Activated naive CD8-positive, alpha-beta T cell (primary cell): Measurements from ENCODE around the gene NUP93.
A peak's percentile ranks its signal among the peaks of the same experiment; 100 is the strongest.
"Not testable (repeated sequence)": the region's sequence is repeated elsewhere in the genome, so short reads cannot be mapped to it uniquely, and the experiment has no call there.

ENCODE experiments used
- H3K27ac Mint-ChIP-seq: one replicate; pipeline ENCODE4 v1.8.0; 2021; ENCODE audit warnings: mixed read lengths
- H3K27me3 Mint-ChIP-seq: one replicate; pipeline ENCODE4 v1.8.0; 2021; ENCODE audit warnings: mixed read lengths
- H3K36me3 Mint-ChIP-seq: one replicate; pipeline ENCODE4 v1.8.0; 2021; ENCODE audit warnings: mixed read lengths
- H3K4me1 Mint-ChIP-seq: one replicate; pipeline ENCODE4 v1.8.0; 2021; ENCODE audit warnings: low read depth, mixed read lengths
- H3K4me3 Mint-ChIP-seq: one replicate; pipeline ENCODE4 v1.8.0; 2021; ENCODE audit warnings: mild to moderate bottlenecking, mixed read lengths
- H3K9me3 Mint-ChIP-seq: one replicate; pipeline ENCODE4 v1.8.0; 2021; ENCODE audit warnings: low read depth, mixed read lengths

Gene NUP93

DNA sequence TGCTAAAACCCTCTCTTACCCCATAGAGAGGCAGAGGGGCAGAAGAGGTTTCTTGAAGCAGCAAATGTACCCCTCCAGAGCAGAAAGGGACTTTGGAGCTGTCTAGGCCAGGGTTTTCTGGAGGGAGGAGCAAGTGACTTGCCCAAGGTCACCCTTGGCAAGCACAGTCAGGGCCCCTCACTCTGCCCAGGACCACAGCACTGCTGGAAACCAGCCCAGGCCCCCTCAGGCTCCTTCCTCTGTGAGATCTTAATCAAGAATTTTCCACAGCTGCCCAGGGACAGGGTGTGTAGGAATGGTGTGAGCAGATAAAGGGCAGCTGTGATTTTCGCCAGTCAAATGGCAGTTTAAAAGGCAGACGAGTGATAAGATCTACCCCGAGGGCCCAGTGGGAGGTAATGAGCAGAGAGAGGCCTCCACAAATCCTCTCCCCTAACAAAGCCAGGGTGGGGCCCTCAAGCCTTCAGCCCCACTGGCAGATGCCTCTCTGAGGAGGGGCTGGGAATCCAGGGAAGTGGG lies 131.2 kb downstream of the NUP93 start:
- peak overlapping the region; percentile 34 for H3K27ac Mint-ChIP-seq
- H3K27me3 Mint-ChIP-seq = no peaks in the 10 kb centered on the region
- H3K4me3 Mint-ChIP-seq = peak overlapping the region; percentile 12
- no peaks in the 10 kb centered on the region for H3K9me3 Mint-ChIP-seq
- peaks cover 24% of the 10 kb centered on the region for H3K4me1 Mint-ChIP-seq
- H3K36me3 Mint-ChIP-seq = no peaks in the 10 kb centered on the region

DNA sequence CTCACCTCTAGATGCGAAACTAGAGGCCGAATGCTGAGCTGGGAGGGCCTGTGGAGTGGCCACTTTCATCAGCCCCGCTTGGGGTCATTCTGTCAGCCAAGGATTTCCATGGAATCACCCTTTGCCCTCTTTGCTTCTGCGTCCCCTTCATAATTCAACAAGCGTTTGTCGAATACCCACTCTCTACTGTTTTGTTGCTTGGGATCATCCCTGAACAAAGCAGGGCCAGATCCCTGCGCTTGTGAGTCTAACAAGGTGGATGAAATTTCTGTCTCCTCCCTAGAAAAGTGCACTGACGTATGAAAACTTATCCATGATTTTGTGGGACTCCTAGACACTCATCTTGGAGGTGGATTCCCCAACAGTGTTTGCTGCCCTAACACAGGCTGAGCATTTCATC lies 131.8 kb downstream of the NUP93 start:
- H3K4me1 Mint-ChIP-seq = peaks cover 24% of the 10 kb centered on the region
- H3K27me3 Mint-ChIP-seq = no peaks in the 10 kb centered on the region
- H3K4me3 Mint-ChIP-seq = no peak overlapping the region
- no peaks in the 10 kb centered on the region for H3K9me3 Mint-ChIP-seq
- no peak overlapping the region for H3K27ac Mint-ChIP-seq
- H3K36me3 Mint-ChIP-seq = no peaks in the 10 kb centered on the region

DNA sequence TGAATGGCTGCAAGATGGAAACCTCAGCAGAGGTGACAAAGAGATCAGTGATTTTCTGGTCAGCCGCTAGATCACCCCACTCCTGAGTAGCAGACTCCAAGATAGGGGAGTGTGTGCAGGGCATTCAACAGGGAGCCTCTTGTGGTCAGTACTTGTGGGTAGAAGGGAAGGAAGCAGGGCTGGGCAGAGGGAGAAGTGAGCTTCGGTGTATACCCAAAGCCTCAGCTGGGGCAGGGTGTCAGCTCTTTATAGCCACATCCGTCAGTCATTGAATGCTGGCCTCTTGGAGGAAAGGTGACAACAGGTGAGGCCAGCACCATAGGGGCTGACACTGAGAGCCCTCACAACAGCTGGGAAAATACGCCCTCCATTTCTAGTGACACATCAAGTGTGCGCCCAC lies 132.8 kb downstream of the NUP93 start:
- Mint-ChIP-seq H3K9me3 (no peaks in the 10 kb centered on the region), H3K27ac (peak overlapping the region; percentile 41), H3K36me3 (no peaks in the 10 kb centered on the region), H3K4me3 (no peak overlapping the region), H3K27me3 (no peaks in the 10 kb centered on the region), H3K4me1 (peaks cover 26% of the 10 kb centered on the region)

DNA sequence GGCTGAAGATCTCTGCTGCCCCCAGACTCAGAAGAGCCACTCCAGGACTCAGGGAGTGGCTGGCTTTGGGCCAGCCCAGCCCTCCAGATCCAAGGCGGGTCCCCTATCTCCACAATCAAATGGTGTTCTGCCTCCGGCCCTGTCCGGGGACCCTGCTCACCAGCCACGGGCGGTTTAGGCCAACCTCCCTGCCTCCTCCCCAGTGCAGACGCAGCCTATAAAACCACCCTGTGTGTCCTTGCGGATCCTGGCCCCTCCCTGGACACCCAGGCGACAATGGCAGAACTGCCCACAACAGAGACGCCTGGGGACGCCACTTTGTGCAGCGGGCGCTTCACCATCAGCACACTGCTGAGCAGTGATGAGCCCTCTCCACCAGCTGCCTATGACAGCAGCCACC lies 135.0 kb downstream of the NUP93 start, which contains the start of gene SLC12A3:
Gene SLC12A3, plus strand, starts transcription at position 248 of the 400 bp plus-strand sequence. Its CDS starts 29 bp downstream, at position 277.
- Mint-ChIP-seq H3K9me3 (no peaks in the 10 kb centered on the region), H3K36me3 (no peaks in the 10 kb centered on the region), H3K27me3 (no peaks in the 10 kb centered on the region), H3K27ac (no peak within 1 kb of the TSS), H3K4me1 (peaks cover 20% of the 10 kb centered on the region), H3K4me3 (no peak within 1 kb of the TSS)

DNA sequence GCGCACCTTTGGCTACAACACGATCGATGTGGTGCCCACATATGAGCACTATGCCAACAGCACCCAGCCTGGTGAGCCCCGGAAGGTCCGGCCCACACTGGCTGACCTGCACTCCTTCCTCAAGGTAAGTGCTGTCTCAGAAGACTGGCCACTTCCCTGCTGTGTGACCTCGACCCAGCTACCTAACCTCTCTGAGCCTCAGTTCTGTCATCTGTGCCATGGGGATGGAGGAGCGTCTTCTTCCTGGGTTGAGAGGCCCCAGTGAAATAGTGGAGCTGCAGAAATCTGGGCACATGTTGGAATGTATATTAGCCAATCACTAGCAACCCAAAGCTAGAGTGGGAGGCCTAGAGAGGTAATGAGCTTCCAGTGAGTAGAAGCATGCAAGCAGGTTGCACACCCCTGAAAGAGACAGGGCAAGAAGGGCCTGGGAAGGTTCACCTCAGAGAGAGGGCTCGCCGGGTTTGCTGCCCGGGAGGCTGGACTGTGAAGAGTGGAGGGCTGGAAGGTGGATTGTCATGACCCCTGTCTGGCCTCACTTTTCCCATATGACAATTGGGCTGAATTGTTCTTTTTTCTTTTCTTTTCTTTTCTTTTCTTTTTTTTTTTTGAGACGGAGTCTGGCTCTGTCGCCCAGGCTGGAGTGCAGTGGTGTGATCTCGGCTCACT lies 135.6 kb downstream of the NUP93 start:
- peaks cover 15% of the 10 kb centered on the region for H3K4me1 Mint-ChIP-seq
- no peaks in the 10 kb centered on the region for H3K27me3 Mint-ChIP-seq
- no peak overlapping the region for H3K27ac Mint-ChIP-seq
- no peak overlapping the region for H3K4me3 Mint-ChIP-seq
- H3K36me3 Mint-ChIP-seq = no peaks in the 10 kb centered on the region
- H3K9me3 Mint-ChIP-seq = no peaks in the 10 kb centered on the region

DNA sequence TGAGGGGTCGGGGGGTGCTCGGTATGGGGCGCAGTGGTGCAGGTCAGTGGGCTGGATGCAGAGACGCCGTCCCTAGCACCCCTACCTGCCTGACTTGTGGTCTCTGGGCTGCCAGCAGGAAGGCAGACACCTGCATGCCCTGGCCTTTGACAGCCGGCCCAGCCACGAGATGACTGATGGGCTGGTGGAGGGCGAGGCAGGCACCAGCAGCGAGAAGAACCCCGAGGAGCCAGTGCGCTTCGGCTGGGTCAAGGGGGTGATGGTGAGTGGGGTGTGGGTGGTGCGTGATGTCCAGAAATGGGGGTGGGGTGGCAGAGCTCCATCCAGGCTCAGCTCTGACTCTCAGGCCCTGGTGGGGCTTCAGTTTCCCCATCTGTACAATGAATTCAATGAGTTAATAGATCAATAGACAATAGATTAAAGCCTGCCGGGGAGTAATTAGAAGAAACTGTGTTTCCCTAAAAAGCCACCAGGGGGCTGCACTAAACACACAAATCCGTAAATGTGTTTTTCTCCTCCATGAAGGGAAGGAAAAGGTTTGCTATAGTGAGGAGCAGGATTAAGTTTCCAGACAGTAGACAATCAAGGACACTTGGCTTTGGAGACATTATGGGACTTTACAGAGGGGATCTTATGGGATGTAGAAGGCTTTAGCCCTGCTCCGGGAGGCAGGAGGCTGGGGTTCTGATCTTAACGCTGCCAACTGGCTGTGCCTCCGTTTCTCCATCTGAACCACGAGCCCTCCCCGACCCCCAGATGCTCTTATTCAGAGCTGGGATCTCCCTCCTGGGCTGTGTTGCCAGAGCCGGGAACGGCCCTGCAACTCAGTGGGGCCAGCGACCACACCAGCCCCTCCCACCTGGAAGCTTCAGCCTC lies 137.3 kb downstream of the NUP93 start:
- H3K9me3 Mint-ChIP-seq = no peaks in the 10 kb centered on the region
- no peaks in the 10 kb centered on the region for H3K27me3 Mint-ChIP-seq
- H3K4me3 Mint-ChIP-seq = no peak overlapping the region
- H3K4me1 Mint-ChIP-seq = peaks cover 6% of the 10 kb centered on the region
- H3K27ac Mint-ChIP-seq = no peak overlapping the region
- no peaks in the 10 kb centered on the region for H3K36me3 Mint-ChIP-seq

DNA sequence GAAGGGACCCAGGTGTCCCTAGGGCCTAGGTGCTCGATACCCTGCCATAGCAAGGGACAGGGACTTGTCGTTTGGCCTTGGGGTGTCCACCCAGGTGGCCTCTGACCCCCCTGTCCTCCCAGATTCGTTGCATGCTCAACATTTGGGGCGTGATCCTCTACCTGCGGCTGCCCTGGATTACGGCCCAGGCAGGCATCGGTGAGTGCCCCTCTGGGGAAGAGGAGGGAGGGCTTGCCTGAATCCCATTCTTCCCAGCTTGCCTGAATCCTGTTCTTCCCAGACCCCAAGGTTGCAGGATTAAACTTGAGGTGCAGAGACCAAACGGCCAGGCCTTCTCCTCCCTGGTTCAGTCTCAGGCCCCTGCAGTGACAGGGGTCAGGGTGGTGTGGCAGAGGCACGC lies 138.2 kb downstream of the NUP93 start:
- no peak overlapping the region for H3K4me3 Mint-ChIP-seq
- H3K4me1 Mint-ChIP-seq = peaks cover 3% of the 10 kb centered on the region
- no peaks in the 10 kb centered on the region for H3K27me3 Mint-ChIP-seq
- H3K36me3 Mint-ChIP-seq = no peaks in the 10 kb centered on the region
- no peaks in the 10 kb centered on the region for H3K9me3 Mint-ChIP-seq
- H3K27ac Mint-ChIP-seq = no peak overlapping the region

DNA sequence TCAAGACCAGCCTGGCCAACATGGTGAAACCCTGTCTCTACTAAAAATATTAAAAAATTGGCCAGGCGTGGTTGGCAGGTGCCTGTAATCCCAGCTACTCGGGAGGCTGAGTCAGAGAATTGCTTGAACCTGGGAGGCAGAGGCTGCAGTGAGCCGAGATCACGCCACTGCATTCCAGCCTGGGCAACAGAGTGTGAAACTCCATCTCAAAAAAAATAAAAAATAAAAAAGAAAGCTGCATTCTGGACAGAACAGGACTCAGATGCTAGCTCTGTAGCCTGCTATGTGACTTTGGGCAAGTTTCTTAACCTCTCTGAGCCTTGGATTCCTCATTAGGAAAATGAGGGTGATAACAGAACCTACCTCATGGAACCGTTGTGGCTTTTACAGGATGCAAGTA lies 138.8 kb downstream of the NUP93 start:
- not testable (repeated sequence) for H3K27ac Mint-ChIP-seq, H3K4me3 Mint-ChIP-seq, H3K27me3 Mint-ChIP-seq, H3K9me3 Mint-ChIP-seq, H3K4me1 Mint-ChIP-seq, H3K36me3 Mint-ChIP-seq

DNA sequence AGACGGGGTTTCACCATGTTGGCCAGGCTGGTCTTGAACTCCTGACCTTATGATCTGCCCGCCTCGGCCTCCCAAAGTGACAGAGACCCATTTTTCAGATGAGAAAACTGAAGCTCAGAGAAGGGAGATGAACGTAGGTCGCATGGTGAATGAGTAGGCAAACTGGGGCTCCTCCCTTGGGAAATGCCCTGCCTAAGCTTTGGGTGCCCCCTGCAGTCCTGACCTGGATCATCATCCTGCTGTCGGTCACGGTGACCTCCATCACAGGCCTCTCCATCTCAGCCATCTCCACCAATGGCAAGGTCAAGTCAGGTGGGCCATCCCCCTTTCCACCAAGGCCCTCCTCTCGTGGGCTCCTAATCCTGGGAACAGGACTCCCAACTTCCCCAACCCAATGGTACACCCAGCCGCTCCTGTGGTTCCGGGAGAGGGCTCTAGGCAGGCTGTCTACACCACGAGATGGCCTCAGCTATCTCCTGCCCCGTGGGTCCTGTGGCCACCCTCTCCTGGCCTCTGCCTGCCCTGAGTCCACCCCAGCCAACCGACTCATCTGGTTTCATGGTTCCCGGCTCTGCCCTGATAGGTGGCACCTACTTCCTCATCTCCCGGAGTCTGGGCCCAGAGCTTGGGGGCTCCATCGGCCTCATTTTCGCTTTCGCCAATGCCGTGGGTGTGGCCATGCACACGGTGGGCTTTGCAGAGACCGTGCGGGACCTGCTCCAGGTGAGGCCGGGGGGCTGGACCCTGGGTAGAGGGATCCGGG lies 139.8 kb downstream of the NUP93 start:
- no peak overlapping the region for H3K4me3 Mint-ChIP-seq
- peaks cover 2% of the 10 kb centered on the region for H3K4me1 Mint-ChIP-seq
- no peak overlapping the region for H3K27ac Mint-ChIP-seq
- no peaks in the 10 kb centered on the region for H3K27me3 Mint-ChIP-seq
- no peaks in the 10 kb centered on the region for H3K36me3 Mint-ChIP-seq
- H3K9me3 Mint-ChIP-seq = no peaks in the 10 kb centered on the region

DNA sequence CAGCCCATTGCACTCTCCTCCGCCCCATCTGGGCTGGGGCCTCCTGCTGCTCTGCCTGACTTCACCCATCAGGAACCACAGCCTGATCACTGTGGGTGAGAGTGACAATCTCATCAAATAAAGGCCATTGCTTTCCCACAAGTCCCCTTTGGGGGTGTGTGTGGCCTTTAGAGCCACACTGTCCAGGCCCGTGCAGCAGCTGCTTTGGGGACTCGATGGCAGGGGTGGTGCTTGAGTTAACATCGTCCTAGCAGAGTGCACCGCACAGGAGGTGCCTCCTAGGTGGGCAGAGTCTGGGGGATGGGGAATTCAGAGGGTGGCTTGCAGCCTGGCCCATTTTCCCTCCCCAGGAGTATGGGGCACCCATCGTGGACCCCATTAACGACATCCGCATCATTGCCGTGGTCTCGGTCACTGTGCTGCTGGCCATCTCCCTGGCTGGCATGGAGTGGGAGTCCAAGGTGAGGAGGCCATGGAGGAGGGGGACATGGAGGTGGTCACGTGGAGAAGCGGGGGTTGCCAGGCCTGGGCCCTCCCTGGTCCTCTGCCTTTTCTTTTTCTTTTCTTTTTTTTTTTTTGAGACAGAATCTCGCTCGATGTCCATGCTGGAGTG lies 140.5 kb downstream of the NUP93 start:
- Mint-ChIP-seq H3K27ac (no peak overlapping the region), H3K9me3 (no peaks in the 10 kb centered on the region), H3K36me3 (no peaks in the 10 kb centered on the region), H3K4me3 (no peak overlapping the region), H3K4me1 (peaks cover 2% of the 10 kb centered on the region), H3K27me3 (no peaks in the 10 kb centered on the region)

DNA sequence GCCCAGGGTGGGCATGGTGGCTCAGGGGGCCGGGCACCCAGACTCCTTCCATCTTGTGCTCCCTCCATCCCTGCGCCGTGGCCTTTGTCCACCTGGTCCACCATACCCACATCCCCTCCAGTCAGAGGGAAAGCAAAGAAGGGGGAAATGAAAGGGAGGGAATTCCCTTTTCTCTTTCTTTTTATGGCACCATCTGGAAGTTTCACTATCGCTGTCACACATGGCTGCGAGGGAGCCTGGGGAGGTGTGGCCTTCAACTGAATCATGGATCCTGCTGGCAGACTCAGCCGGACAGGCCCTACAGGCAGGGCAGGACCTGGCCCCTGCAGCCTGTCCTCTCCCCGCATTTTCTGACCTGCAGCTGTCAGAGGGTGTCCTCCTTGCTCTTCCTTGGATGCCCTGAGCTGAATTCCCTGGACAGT lies 141.3 kb downstream of the NUP93 start:
- Mint-ChIP-seq H3K36me3 (no peaks in the 10 kb centered on the region), H3K27me3 (no peaks in the 10 kb centered on the region), H3K9me3 (no peaks in the 10 kb centered on the region), H3K27ac (no peak overlapping the region), H3K4me1 (peaks cover 2% of the 10 kb centered on the region), H3K4me3 (no peak overlapping the region)

DNA sequence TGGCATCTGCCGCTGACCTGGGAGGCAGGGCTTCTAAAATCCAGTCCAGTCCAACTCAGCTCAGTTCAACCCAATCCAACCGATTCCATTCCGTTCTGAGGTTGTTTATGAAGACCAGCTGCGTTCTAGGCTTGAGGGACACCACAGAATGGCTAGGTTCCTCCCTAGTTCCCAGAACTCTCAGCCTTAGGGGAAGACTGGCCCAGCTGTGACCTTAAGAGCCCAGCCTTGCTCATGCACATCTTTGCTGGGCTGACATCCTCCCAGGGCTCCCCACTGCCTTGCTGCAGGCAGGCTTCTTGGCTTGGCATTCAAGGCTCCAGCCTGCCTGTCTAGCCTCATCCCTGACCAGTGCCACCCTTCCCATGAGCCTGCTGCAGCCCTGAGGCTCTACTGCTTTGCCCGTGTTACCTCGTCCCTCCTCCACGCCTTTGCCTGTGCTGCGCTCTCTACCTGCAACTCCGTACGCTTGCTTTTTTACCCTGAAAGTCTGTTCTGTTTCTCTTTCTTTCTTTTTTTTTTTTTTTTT lies 143.0 kb downstream of the NUP93 start:
- H3K27me3 Mint-ChIP-seq = no peaks in the 10 kb centered on the region
- H3K4me3 Mint-ChIP-seq = no peak overlapping the region
- no peaks in the 10 kb centered on the region for H3K4me1 Mint-ChIP-seq
- no peaks in the 10 kb centered on the region for H3K9me3 Mint-ChIP-seq
- H3K36me3 Mint-ChIP-seq = no peaks in the 10 kb centered on the region
- H3K27ac Mint-ChIP-seq = no peak overlapping the region

DNA sequence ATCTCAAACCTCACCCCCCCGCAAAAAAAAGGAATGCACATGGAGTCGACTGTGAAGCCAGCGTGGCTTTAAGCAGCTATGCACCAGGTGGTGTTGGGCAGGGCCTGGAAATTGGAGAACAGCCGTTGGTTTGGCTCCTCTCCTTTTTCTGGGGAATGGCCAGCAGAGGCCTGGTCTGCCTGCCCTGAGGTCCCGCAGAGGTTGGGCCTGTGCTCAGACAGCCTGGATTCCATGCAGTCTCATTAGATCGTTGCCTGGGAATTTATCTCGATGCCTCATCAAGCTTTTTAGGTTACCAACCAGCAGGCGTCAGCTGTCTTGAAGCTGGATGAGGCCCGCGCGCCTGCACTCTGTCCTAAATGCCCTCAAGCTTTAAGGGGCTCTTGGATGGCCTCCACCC lies 144.9 kb downstream of the NUP93 start:
- Mint-ChIP-seq H3K4me1 (no peaks in the 10 kb centered on the region), H3K36me3 (no peaks in the 10 kb centered on the region), H3K27ac (no peak overlapping the region), H3K9me3 (no peaks in the 10 kb centered on the region), H3K4me3 (no peak overlapping the region), H3K27me3 (no peaks in the 10 kb centered on the region)

DNA sequence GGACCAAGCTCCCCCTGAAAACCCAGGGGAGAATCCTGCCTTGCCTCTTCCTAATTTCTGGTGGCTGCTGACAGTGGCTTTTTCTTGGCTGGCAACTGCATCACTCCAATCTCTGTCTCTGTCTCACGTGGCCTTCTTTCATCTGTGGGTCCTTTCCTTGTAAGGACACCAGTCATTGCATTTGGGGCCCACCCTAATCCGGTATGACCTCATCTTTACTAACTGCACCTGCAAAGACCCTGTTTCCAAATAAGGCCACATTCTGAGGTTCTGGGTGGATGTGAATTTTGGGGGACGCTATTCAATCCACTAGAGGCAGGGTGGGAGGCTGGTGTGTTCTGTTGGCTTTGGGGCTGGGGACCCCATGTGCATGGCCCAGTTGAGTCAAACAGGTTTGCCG lies 146.1 kb downstream of the NUP93 start:
- no peak overlapping the region for H3K27ac Mint-ChIP-seq
- no peak overlapping the region for H3K4me3 Mint-ChIP-seq
- no peaks in the 10 kb centered on the region for H3K36me3 Mint-ChIP-seq
- no peaks in the 10 kb centered on the region for H3K4me1 Mint-ChIP-seq
- H3K9me3 Mint-ChIP-seq = no peaks in the 10 kb centered on the region
- no peaks in the 10 kb centered on the region for H3K27me3 Mint-ChIP-seq
